ENCODE data around the gene CAPN9. TPM values are rescaled to one million over a fixed set of nuclear protein-coding genes. Genes with fewer than 3 reads are reported as not detected.

CAPN9 gene
- total and polyA plus RNA-seq, 9 of the 15 experiments (the other 6 are each of a cell fraction or from before 2014, with no cell fraction given), result not detected

DNA sequence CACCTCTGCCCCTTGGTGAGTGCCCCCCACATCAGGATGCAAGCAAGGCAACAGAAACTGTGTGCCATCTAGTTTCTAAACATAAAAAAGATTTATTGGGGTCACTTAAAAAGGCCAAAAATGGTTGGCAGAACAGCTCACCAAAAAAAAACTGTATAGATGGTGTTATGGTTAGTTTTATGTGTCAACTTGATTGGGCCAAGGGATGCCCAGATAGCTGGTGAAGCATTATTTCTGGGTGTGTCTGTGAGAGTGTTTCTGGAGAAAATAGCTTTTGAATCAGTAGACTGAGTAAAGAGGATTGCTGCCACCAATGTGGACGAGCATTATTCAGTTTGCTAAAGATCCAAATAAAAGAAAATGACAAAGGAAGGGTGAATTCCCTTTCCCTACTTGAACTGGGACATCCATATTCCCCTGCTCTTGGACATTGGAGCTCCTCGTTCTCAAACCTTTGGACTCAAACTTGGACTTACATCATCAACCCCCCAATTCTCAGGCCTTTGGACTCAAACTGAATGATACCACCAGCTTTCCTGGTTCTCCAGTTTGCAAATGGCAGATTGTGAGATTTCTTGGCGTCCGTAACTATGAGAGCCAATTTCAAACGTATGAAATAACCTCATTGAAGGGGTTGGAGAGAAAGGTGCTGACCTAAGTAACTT lies 16.9 kb downstream of the CAPN9 start:
- intact Hi-C loops (cut with micrococcal nuclease), result no loop called here
- 0% methylated on average over 5 of the region's 5 CpGs for WGBS (ENCODE audit: insufficient coverage, low coverage, missing lambda C conversion rate)

More for the DNA sequence above, 16.9 kb downstream of the CAPN9 start:
- Histone ChIP-seq H3K27ac (ENCODE audit: extremely low read depth, low read depth, low read length) (no peak overlapping the region), H2AFZ (ENCODE audit: low read depth, low read length) (no peak overlapping the region), H3K27me3 (ENCODE audit: control insufficient read depth in 2 of 2, insufficient read depth in 2 of 2, low read length in 2 of 2) (peaks cover 30 to 57% of the 10 kb centered on the region in 2 experiments; a peak in 4 of 5 replicates), H3K9me1 (ENCODE audit: control insufficient read depth, insufficient read depth, low read length) (no peaks in the 10 kb centered on the region), H3K4me1 (replicated peaks in 1 of 2; ENCODE audit: control insufficient read depth in 2 of 2, insufficient read depth in 2 of 2, low read length in 2 of 2) (no peaks in the 10 kb centered on the region), H3K9me3 (replicated peaks; ENCODE audit: control insufficient read depth, insufficient read depth, low read depth, low read length) (no peaks in the 10 kb centered on the region), H3K36me3 (ENCODE audit: control insufficient read depth, insufficient read depth, low read length) (no peaks in the 10 kb centered on the region), H4K20me1 (replicated peaks; ENCODE audit: control insufficient read depth, insufficient read depth, low read length) (peaks cover 4% of the 10 kb centered on the region; the same call in 1 of the 2 replicates), H3K4me3 (no peak overlapping the region), H3K9ac (ENCODE audit: insufficient read depth in 1 of 2, low read depth in 2 of 2, low read length in 2 of 2) (no peak overlapping the region), H3K4me2 (ENCODE audit: insufficient read depth, low read length) (no peak overlapping the region), H3K79me2 (ENCODE audit: control insufficient read depth, insufficient read depth, low read length) (no peaks in the 10 kb centered on the region)
- no peak for TF ChIP-seq DDX20 (tag; IDR thresholded peaks at IDR 0.05; ENCODE audit: low read depth)
- TF ChIP-seq BCLAF1 (IDR thresholded peaks at IDR 0.05; ENCODE audit: borderline replicate concordance in 1 of 2, control insufficient read depth in 1 of 2, low read depth in 2 of 2, low read length in 1 of 2), result no peak
- TF ChIP-seq RBM14 (IDR thresholded peaks at IDR 0.05; ENCODE audit: borderline replicate concordance, insufficient read depth, low read depth, low read length), result no peak
- TF ChIP-seq ZNF449 (CRISPR knock-in tag; IDR thresholded peaks at IDR 0.05), result no peak
- TF ChIP-seq ZNF707 (CRISPR knock-in tag; conservative IDR thresholded peaks at IDR 0.05), result no peak
- TF ChIP-seq TCF3 (CRISPR knock-in tag; IDR thresholded peaks at IDR 0.05), result no peak
- TF ChIP-seq, protein P1, sequence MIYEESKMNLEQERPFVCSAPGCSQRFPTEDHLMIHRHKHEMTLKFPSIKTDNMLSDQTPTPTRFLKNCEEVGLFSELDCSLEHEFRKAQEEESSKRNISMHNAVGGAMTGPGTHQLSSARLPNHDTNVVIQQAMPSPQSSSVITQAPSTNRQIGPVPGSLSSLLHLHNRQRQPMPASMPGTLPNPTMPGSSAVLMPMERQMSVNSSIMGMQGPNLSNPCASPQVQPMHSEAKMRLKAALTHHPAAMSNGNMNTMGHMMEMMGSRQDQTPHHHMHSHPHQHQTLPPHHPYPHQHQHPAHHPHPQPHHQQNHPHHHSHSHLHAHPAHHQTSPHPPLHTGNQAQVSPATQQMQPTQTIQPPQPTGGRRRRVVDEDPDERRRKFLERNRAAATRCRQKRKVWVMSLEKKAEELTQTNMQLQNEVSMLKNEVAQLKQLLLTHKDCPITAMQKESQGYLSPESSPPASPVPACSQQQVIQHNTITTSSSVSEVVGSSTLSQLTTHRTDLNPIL (CRISPR knock-in tag; IDR thresholded peaks at IDR 0.05), result no peak
- no peak for TF ChIP-seq ZNF3 (CRISPR knock-in tag; IDR thresholded peaks at IDR 0.05)
- no peak for TF ChIP-seq LARP7 (IDR thresholded peaks at IDR 0.05)
- TF ChIP-seq ZKSCAN1 (IDR thresholded peaks at IDR 0.05; ENCODE audit: low read depth, low read length), result no peak
- TF ChIP-seq MECOM (CRISPR knock-in tag; IDR thresholded peaks at IDR 0.05), result no peak
- no peak for TF ChIP-seq ZBTB8A (IDR thresholded peaks at IDR 0.05; ENCODE audit: partially characterized antibody)
- no peak for TF ChIP-seq PTTG1 (tag; IDR thresholded peaks at IDR 0.05; ENCODE audit: low read depth)
- DNase-seq (ENCODE audit: extremely low read depth in 1 of 4, low spot score in 3 of 4) (no peak), ATAC-seq (no peak), FAIRE-seq (no peak)
- in situ Hi-C loops (cut with MboI), result no loop called here
- ChIA-PET CTCF (ENCODE audit: low intra/inter-chr PET ratio) (no interaction called here), POLR2A (interaction anchor here (1.0 to 1.5 kb wide), 2 partner anchors 9 to 11 kb away, joined by 3 to 5 read pairs; no protein-coding TSS in a partner anchor)
- no TSS peak for BruUV-seq (replicated peaks)
